Stimulated activated memory B cell treated with anti-CD40 and anti-IgM and Interleukin-4, amounts not matched to agents 10 μg/mL and 1 μg/mL and 100 μg/mL, for 72 hours (primary cell): Measurements from ENCODE around the gene KIF12.
"Not testable (repeated sequence)": the region's sequence is repeated elsewhere in the genome, so short reads cannot be mapped to it uniquely, and the experiment has no call there.

Experiments used
- ATAC-seq: fragments of 150-1000 bp; cut with Tn5 transposase; 2 replicates; pipeline ENCODE4 v1.10.0; 2021
- H3K27ac Mint-ChIP-seq: one replicate; pipeline ENCODE4 v1.8.0; 2022; ENCODE audit warnings: mild to moderate bottlenecking, mixed read lengths
- H3K27me3 Mint-ChIP-seq: one replicate; pipeline ENCODE4 v1.8.0; 2022; ENCODE audit warnings: mixed read lengths
- H3K36me3 Mint-ChIP-seq: one replicate; pipeline ENCODE4 v1.8.0; 2022; ENCODE audit warnings: mixed read lengths
- H3K4me1 Mint-ChIP-seq: one replicate; pipeline ENCODE4 v1.8.0; 2022; ENCODE audit warnings: mixed read lengths
- H3K4me3 Mint-ChIP-seq: one replicate; pipeline ENCODE4 v1.8.0; 2022; ENCODE audit warnings: mild to moderate bottlenecking, moderate library complexity, mixed read lengths
- H3K9me3 Mint-ChIP-seq: one replicate; pipeline ENCODE4 v1.8.0; 2022; ENCODE audit warnings: mixed read lengths

KIF12 gene

GRCh38 chr9:114056527-114056926 lies 42.6 kb downstream of the KIF12 start:
- H3K27me3 Mint-ChIP-seq: peaks cover 18% of the 10 kb centered on the region
- no peaks in the 10 kb centered on the region for H3K4me1 Mint-ChIP-seq
- no peak for ATAC-seq
- no peak overlapping the region for H3K27ac Mint-ChIP-seq
- H3K36me3 Mint-ChIP-seq: no peaks in the 10 kb centered on the region
- H3K4me3 Mint-ChIP-seq: no peak overlapping the region
- H3K9me3 Mint-ChIP-seq: no peaks in the 10 kb centered on the region

GRCh38 chr9:114055894-114056293 lies 43.2 kb downstream of the KIF12 start:
- Mint-ChIP-seq H3K9me3 (no peaks in the 10 kb centered on the region), H3K27me3 (peaks cover 12% of the 10 kb centered on the region), H3K27ac (no peak overlapping the region), H3K4me3 (no peak overlapping the region), H3K36me3 (no peaks in the 10 kb centered on the region), H3K4me1 (no peaks in the 10 kb centered on the region)
- ATAC-seq: no peak

DNA sequence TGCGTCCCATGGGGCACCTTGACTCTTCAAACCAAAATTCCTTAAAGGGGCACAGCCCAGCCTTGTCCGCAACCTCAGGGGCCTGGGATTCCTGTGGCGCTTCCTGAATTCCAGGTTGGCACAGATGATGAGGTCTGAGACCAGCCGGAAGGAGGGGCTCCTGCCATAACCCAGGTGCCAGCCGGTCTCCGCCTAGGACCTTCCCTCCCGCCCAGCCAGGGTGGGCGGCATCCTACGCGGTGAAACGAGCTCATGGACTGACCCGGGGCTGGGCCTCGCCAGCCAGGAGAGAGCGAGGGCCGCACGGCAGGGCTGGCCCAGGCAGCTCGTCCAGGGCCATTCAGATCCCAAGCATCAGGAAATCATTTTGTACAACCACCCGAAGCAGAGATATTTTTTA lies 44.0 kb downstream of the KIF12 start:
- no peaks in the 10 kb centered on the region for H3K4me1 Mint-ChIP-seq
- H3K36me3 Mint-ChIP-seq: peaks cover under 1% of the 10 kb centered on the region
- no peak overlapping the region for H3K27ac Mint-ChIP-seq
- no peak overlapping the region for H3K4me3 Mint-ChIP-seq
- H3K9me3 Mint-ChIP-seq: no peaks in the 10 kb centered on the region
- no peak for ATAC-seq
- peaks cover 4% of the 10 kb centered on the region for H3K27me3 Mint-ChIP-seq

DNA sequence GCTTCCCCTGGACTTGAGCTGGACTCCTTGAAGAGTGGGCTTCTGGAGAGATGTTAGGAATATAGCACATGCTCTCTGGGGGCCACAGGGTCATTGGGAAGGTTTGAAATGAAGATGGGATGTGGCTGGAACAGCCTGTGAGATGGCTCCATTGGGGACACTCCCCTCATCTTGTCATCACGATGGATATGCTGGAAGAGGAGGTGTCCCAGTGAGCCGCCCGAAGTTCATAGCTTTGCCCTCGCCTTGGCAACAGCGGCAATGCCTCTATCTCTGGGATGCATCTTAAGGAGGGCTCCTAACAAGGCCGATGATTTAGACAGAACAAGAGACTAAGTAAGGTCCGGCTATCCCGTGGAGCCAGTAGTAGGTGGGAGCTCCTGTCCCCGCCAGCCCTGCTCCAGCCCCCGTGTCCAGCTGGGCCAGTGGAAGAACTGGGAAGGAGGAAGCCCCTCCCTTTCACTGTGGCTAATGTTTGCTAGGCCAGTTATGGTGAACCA lies 44.9 kb downstream of the KIF12 start:
- no peak overlapping the region for H3K4me3 Mint-ChIP-seq
- no peaks in the 10 kb centered on the region for H3K9me3 Mint-ChIP-seq
- peaks cover 5% of the 10 kb centered on the region for H3K36me3 Mint-ChIP-seq
- H3K27ac Mint-ChIP-seq: no peak overlapping the region
- no peaks in the 10 kb centered on the region for H3K4me1 Mint-ChIP-seq
- ATAC-seq: no peak
- H3K27me3 Mint-ChIP-seq: no peaks in the 10 kb centered on the region

DNA sequence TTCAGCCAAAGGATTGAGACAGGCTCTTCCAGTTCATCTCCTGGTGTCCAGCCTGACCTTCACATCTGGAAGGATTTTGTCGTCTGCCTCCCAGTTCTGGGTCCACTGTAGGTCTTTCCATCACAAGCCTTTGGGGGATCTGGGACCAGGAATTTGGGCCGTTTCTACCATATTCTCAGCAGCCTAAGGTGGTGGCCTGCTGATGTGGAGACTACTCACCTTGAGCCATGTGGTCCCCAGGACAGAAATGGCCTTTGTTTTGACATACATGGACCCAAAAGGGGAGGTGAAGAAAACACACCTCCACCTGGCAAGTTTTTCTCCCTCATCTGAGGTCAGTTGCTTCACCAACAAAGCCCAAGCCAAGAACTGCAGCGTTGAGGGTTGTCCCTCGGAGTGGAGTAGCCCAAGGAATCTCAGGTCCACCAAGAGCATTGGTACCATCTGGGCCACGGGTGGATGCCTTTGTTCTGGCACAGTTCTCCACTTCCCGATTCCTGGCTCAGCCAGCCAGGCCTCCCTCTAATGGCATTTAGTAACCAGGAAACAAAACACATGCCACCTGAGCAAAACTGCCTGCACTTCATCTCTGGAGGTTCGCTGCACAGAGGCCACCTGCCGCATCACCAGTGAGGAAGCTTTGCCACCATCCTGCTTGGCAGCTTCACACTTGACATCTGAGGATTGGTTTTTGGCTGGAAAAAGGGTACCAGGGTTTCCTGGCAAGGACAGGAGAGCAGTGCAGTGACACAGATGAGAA lies 45.7 kb downstream of the KIF12 start:
- H3K9me3 Mint-ChIP-seq: no peaks in the 10 kb centered on the region
- no peak overlapping the region for H3K4me3 Mint-ChIP-seq
- no peak for ATAC-seq
- H3K27ac Mint-ChIP-seq: no peak overlapping the region
- peaks cover 5% of the 10 kb centered on the region for H3K36me3 Mint-ChIP-seq
- H3K4me1 Mint-ChIP-seq: no peaks in the 10 kb centered on the region
- H3K27me3 Mint-ChIP-seq: peaks cover 2% of the 10 kb centered on the region

- H3K4me3 Mint-ChIP-seq: no peak overlapping the region
- peaks cover 5% of the 10 kb centered on the region for H3K36me3 Mint-ChIP-seq
- H3K9me3 Mint-ChIP-seq: no peaks in the 10 kb centered on the region
- no peaks in the 10 kb centered on the region for H3K4me1 Mint-ChIP-seq
- ATAC-seq: no peak
- H3K27me3 Mint-ChIP-seq: peaks cover 14% of the 10 kb centered on the region
- no peak overlapping the region for H3K27ac Mint-ChIP-seq
These were observed 47.4 kb downstream of the KIF12 start for GRCh38 chr9:114051706-114052105.

- Mint-ChIP-seq H3K27ac (no peak overlapping the region), H3K9me3 (no peaks in the 10 kb centered on the region)
- no peak for ATAC-seq
These were observed 47.8 kb downstream of the KIF12 start for GRCh38 chr9:114051281-114051680.

DNA sequence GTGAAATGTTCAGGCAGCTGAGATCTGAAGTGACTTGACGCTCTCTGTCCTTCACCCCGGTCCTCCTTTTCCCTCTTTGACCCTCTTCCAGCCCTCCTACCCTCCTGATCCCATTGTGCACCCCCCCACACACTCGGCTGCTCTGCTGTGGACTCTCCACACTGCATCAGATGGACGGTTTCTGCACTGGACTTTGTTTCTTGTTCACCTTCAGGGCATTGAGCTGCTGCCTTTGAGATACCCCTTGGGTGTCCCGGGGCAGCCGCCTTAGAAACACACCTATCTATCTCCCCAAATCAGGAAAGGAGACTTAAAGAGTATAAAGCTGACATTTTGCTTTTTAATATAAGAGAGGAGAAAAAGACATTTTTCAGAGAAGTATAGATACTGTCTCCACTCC lies 48.4 kb downstream of the KIF12 start:
- Mint-ChIP-seq H3K4me1 (no peaks in the 10 kb centered on the region), H3K4me3 (no peak overlapping the region), H3K9me3 (no peaks in the 10 kb centered on the region), H3K27ac (no peak overlapping the region), H3K27me3 (peaks cover 14% of the 10 kb centered on the region), H3K36me3 (peaks cover 5% of the 10 kb centered on the region)
- no peak for ATAC-seq

More at GRCh38 chr9:114051281-114051680, 47.8 kb downstream of the KIF12 start:
- peaks cover 14% of the 10 kb centered on the region for H3K27me3 Mint-ChIP-seq
- no peak overlapping the region for H3K4me3 Mint-ChIP-seq
- H3K4me1 Mint-ChIP-seq: no peaks in the 10 kb centered on the region
- peaks cover 5% of the 10 kb centered on the region for H3K36me3 Mint-ChIP-seq

DNA sequence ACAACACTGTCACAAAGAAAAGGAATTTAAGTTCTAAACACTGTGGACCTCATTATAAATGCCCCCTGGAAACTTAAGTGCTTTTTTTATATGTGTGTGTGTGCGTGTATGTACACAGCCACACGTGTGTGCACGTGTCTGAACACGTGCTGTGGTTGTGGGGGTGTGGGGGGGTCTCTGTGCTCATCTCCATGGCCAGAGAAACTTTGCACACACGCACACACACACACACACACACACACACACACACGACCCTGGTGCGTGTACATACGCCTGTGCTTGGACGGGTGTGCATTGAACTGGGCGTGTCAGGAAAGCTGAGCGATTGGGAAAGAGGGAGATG lies 48.9 kb downstream of the KIF12 start:
- Mint-ChIP-seq H3K36me3 (peaks cover 5% of the 10 kb centered on the region), H3K4me1 (no peaks in the 10 kb centered on the region), H3K27me3 (peaks cover 14% of the 10 kb centered on the region), H3K9me3 (no peaks in the 10 kb centered on the region), H3K27ac (no peak overlapping the region), H3K4me3 (no peak overlapping the region)
- no peak for ATAC-seq

- Mint-ChIP-seq H3K9me3 (no peaks in the 10 kb centered on the region), H3K4me1 (no peaks in the 10 kb centered on the region), H3K4me3 (no peak overlapping the region), H3K27me3 (peaks cover 14% of the 10 kb centered on the region), H3K36me3 (peaks cover 5% of the 10 kb centered on the region), H3K27ac (no peak overlapping the region)
- ATAC-seq: no peak
These were observed 49.5 kb downstream of the KIF12 start for GRCh38 chr9:114049441-114050225.

DNA sequence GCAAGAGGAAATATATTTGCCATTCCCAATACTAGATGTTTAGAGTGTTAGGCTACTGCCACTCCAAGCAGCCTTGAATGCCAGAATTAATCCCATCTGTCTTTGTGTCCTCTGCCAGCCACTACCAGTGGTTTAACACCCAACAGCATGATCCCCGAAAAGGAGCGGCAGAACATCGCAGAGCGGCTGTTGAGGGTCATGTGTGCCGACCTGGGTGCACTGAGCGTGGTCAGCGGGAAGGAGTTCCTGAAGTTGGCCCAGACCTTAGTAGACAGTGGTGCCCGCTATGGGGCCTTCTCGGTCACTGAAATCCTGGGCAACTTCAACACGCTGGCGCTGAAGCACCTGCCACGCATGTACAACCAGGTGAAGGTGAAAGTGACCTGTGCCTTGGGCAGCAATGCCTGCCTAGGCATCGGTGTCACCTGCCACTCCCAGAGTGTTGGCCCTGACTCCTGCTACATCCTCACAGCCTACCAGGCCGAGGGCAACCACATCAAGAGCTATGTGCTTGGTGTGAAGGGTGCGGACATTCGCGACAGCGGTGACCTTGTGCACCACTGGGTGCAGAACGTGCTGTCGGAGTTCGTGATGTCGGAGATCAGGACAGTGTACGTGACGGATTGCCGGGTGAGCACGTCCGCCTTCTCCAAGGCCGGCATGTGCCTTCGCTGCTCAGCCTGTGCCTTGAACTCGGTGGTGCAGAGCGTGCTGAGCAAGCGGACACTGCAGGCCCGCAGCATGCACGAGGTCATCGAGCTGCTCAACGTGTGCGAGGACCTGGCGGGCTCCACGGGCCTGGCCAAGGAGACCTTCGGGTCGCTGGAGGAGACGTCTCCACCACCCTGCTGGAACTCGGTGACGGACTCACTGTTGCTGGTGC lies 50.3 kb downstream of the KIF12 start:
- Mint-ChIP-seq H3K27me3 (peaks cover 14% of the 10 kb centered on the region), H3K9me3 (no peaks in the 10 kb centered on the region), H3K27ac (no peak overlapping the region), H3K4me1 (no peaks in the 10 kb centered on the region), H3K36me3 (peaks cover 5% of the 10 kb centered on the region), H3K4me3 (no peak overlapping the region)
- ATAC-seq: no peak

DNA sequence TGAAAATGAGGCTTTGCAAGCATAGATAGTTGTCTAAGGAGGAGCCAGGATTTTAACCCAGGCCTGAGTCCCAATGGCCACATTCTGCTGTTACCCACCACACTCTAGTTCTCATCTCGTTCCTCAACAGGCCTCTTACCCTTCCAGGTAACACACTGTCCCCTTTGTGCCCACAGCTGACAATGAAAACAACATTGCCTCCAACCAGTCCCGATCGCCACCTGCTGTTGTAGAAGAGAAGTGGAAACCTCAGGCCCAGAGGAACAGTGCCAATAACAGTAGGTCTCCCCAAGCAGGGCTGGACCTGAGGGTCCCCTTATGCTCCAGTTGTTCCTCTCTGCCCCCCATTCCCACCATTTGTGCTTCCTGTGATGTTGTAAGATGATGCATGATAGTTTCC lies 51.4 kb downstream of the KIF12 start:
- Mint-ChIP-seq H3K4me1 (no peaks in the 10 kb centered on the region), H3K9me3 (no peaks in the 10 kb centered on the region), H3K27me3 (peaks cover 14% of the 10 kb centered on the region), H3K27ac (no peak overlapping the region), H3K36me3 (peaks cover 5% of the 10 kb centered on the region), H3K4me3 (no peak overlapping the region)
- ATAC-seq: no peak

- Mint-ChIP-seq H3K27ac (no peak overlapping the region), H3K4me3 (no peak overlapping the region)
- ATAC-seq: no peak
These were observed 52.2 kb downstream of the KIF12 start for GRCh38 chr9:114046875-114047274.

GRCh38 chr9:114046237-114046755 lies 52.8 kb downstream of the KIF12 start:
- H3K4me1 Mint-ChIP-seq: no peaks in the 10 kb centered on the region

More at GRCh38 chr9:114046875-114047274, 52.2 kb downstream of the KIF12 start:
- H3K9me3 Mint-ChIP-seq: no peaks in the 10 kb centered on the region
- H3K36me3 Mint-ChIP-seq: peaks cover 5% of the 10 kb centered on the region
- no peaks in the 10 kb centered on the region for H3K4me1 Mint-ChIP-seq
- H3K27me3 Mint-ChIP-seq: peaks cover 14% of the 10 kb centered on the region

DNA sequence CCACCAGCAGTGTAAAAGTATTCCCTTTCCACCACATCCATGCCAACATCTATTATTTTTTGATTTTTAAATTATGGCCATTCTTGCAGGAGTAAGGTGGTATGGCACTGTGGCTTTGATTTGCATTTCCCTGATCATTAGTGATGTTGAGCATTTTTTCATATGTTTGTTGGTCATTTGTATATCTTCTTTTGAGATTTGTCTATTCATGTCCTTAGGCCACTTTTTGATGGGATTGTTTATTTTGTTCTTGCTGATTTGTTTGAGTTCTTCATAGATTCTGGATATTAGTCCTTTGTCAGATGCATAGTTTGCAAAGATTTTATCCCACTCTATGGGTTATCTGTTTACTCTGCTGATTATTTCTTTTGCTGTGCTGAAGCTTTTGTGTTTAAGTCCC lies 55.4 kb downstream of the KIF12 start:
- not testable (repeated sequence) for H3K36me3 Mint-ChIP-seq, H3K4me1 Mint-ChIP-seq

More at GRCh38 chr9:114046237-114046755, 52.8 kb downstream of the KIF12 start:
- H3K4me3 Mint-ChIP-seq: no peak overlapping the region
- H3K9me3 Mint-ChIP-seq: peaks cover 2% of the 10 kb centered on the region
- peaks cover 14% of the 10 kb centered on the region for H3K27me3 Mint-ChIP-seq
- no peak overlapping the region for H3K27ac Mint-ChIP-seq
- peaks cover 5% of the 10 kb centered on the region for H3K36me3 Mint-ChIP-seq
- ATAC-seq: no peak

More for the DNA sequence above, 55.4 kb downstream of the KIF12 start:
- H3K27me3 Mint-ChIP-seq: peaks cover 14% of the 10 kb centered on the region
- ATAC-seq, H3K9me3 Mint-ChIP-seq, H3K27ac Mint-ChIP-seq, H3K4me3 Mint-ChIP-seq: not testable (repeated sequence)
